Measurements from ENCODE around the gene HSP90AA1. TPM values are rescaled to one million over a fixed set of nuclear protein-coding genes. Genes with fewer than 3 reads are reported as not detected.

Gene HSP90AA1
- total RNA-seq, 1 experiment from 2014 or later, result 671 TPM

- DNase-seq (no peak), ATAC-seq (no peak)
- TF ChIP-seq EZH2phosphoT487 (IDR thresholded peaks at IDR 0.05; ENCODE audit: borderline replicate concordance, low read length), result no peak
- no peak for TF ChIP-seq EZH2 (IDR thresholded peaks at IDR 0.05; ENCODE audit: low read length, unreplicated experiment)
- TF ChIP-seq, protein P1, sequence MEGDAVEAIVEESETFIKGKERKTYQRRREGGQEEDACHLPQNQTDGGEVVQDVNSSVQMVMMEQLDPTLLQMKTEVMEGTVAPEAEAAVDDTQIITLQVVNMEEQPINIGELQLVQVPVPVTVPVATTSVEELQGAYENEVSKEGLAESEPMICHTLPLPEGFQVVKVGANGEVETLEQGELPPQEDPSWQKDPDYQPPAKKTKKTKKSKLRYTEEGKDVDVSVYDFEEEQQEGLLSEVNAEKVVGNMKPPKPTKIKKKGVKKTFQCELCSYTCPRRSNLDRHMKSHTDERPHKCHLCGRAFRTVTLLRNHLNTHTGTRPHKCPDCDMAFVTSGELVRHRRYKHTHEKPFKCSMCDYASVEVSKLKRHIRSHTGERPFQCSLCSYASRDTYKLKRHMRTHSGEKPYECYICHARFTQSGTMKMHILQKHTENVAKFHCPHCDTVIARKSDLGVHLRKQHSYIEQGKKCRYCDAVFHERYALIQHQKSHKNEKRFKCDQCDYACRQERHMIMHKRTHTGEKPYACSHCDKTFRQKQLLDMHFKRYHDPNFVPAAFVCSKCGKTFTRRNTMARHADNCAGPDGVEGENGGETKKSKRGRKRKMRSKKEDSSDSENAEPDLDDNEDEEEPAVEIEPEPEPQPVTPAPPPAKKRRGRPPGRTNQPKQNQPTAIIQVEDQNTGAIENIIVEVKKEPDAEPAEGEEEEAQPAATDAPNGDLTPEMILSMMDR (conservative IDR thresholded peaks at IDR 0.05; ENCODE audit: low read depth, low read length), result no peak
- Histone ChIP-seq H3K4me1 (ENCODE audit: insufficient read depth, low read length) (peaks cover 17% of the 10 kb centered on the region), H3K27ac (ENCODE audit: low read length) (peak overlapping the region; percentile 79; the same call in 1 of the 2 replicates), H3K9me3 (ENCODE audit: low read length) (no peaks in the 10 kb centered on the region), H3K4me2 (ENCODE audit: low read length) (peak overlapping the region; percentile 81), H3K79me2 (ENCODE audit: low read length) (peaks cover 44% of the 10 kb centered on the region), H3K9ac (ENCODE audit: low read length) (peak overlapping the region; percentile 91), H2AFZ (ENCODE audit: low read length) (peak overlapping the region; percentile 66; the same call in 1 of the 2 replicates), H3K4me3 (ENCODE audit: low read length) (peak overlapping the region; percentile 82), H3K36me3 (ENCODE audit: low read depth, low read length) (peaks cover 31% of the 10 kb centered on the region), H3K27me3 (ENCODE audit: low read length) (no peaks in the 10 kb centered on the region), H4K20me1 (ENCODE audit: low read length) (peaks cover 31% of the 10 kb centered on the region), H3K9me2 (replicated peaks; ENCODE audit: low read length) (no peaks in the 10 kb centered on the region), H3F3A (ENCODE audit: low read length, unreplicated experiment) (peaks cover 6% of the 10 kb centered on the region)
- no TSS peak for BruUV-seq (replicated peaks)
- POLR2A ChIA-PET (ENCODE audit: unreplicated experiment), result interaction anchor here (0.5 to 0.6 kb wide), 3 partner anchors 15 to 123 kb away, joined by 3 to 12 read pairs (median 10); no protein-coding TSS in a partner anchor
- intact Hi-C loops (cut with micrococcal nuclease), result no loop called here
- CTCF ChIA-PET, result interaction anchor here (0.6 to 0.7 kb wide), 2 partner anchors 26 to 409 kb away, joined by 3 to 11 read pairs; no protein-coding TSS in a partner anchor
Observed at GRCh38 chr14:102088012-102088792, 1.4 kb upstream of the HSP90AA1 start.

DNA sequence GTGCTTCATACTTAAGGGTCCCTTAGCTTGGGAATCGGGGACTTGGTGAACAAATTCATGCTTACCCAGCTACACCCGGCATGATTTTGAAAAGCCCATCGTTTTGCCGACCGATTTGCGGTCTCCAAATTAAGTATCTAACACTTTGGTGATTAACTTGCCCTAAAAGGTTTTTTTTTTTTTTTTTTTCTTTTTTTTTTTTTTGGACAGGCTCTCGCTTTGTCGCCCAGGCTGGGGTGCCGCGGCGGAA, 843 bp upstream of the HSP90AA1 start:
- intact Hi-C loops (cut with micrococcal nuclease), result loop anchor here (1.0 kb wide), 1 partner anchor 24 kb away; no protein-coding TSS in a partner anchor
- Histone ChIP-seq H3K9ac (ENCODE audit: low read length) (peak overlapping the region; percentile 91), H3K4me2 (ENCODE audit: low read length) (peak overlapping the region; percentile 81), H3K4me3 (ENCODE audit: low read length) (peak overlapping the region; percentile 82), H4K20me1 (ENCODE audit: low read length) (peaks cover 37% of the 10 kb centered on the region), H3K9me2 (replicated peaks; ENCODE audit: low read length) (no peaks in the 10 kb centered on the region), H3K27me3 (ENCODE audit: low read length) (no peaks in the 10 kb centered on the region), H2AFZ (ENCODE audit: low read length) (peak overlapping the region; percentile 66), H3K27ac (ENCODE audit: low read length) (peak overlapping the region; percentile 79), H3K36me3 (ENCODE audit: low read depth, low read length) (peaks cover 36% of the 10 kb centered on the region), H3K79me2 (ENCODE audit: low read length) (peaks cover 49% of the 10 kb centered on the region), H3K4me1 (ENCODE audit: insufficient read depth, low read length) (peaks cover 23% of the 10 kb centered on the region), H3F3A (ENCODE audit: low read length, unreplicated experiment) (peaks cover 6% of the 10 kb centered on the region), H3K9me3 (ENCODE audit: low read length) (no peaks in the 10 kb centered on the region)
- TSS peak; percentile 59 for BruUV-seq (replicated peaks)
- ATAC-seq (no peak), DNase-seq (no peak)
- POLR2A ChIA-PET (ENCODE audit: unreplicated experiment), result interaction anchor here (0.5 to 0.6 kb wide), 2 partner anchors 24 to 122 kb away, joined by 10 to 12 read pairs; no protein-coding TSS in a partner anchor
- CTCF ChIA-PET, result interaction anchor here (0.6 to 0.7 kb wide), 2 partner anchors 25 to 410 kb away, joined by 3 to 11 read pairs; no protein-coding TSS in a partner anchor
- TF ChIP-seq, protein P1 (conservative IDR thresholded peaks at IDR 0.05; ENCODE audit: low read depth, low read length), result no peak
- TF ChIP-seq EZH2 (IDR thresholded peaks at IDR 0.05; ENCODE audit: low read length, unreplicated experiment) (no peak), EZH2phosphoT487 (IDR thresholded peaks at IDR 0.05; ENCODE audit: borderline replicate concordance, low read length) (no peak)

- Histone ChIP-seq H3K27ac (ENCODE audit: low read length) (peak overlapping the region; percentile 71), H3K79me2 (ENCODE audit: low read length) (peaks cover 60% of the 10 kb centered on the region), H3K9ac (ENCODE audit: low read length) (peak overlapping the region; percentile 91), H3K36me3 (ENCODE audit: low read depth, low read length) (peaks cover 47% of the 10 kb centered on the region), H3K27me3 (ENCODE audit: low read length) (no peaks in the 10 kb centered on the region), H3K4me1 (ENCODE audit: insufficient read depth, low read length) (peaks cover 33% of the 10 kb centered on the region), H3K9me3 (ENCODE audit: low read length) (no peaks in the 10 kb centered on the region), H3F3A (ENCODE audit: low read length, unreplicated experiment) (peaks cover 9% of the 10 kb centered on the region), H3K4me3 (ENCODE audit: low read length) (peak overlapping the region; percentile 86), H3K9me2 (replicated peaks; ENCODE audit: low read length) (no peaks in the 10 kb centered on the region), H2AFZ (ENCODE audit: low read length) (no peak overlapping the region), H3K4me2 (ENCODE audit: low read length) (peak overlapping the region; percentile 70), H4K20me1 (ENCODE audit: low read length) (peaks cover 47% of the 10 kb centered on the region)
- BruUV-seq (replicated peaks), result no TSS peak
- DNase-seq (no peak), ATAC-seq (no peak)
- TF ChIP-seq EZH2phosphoT487 (IDR thresholded peaks at IDR 0.05; ENCODE audit: borderline replicate concordance, low read length) (no peak), EZH2 (IDR thresholded peaks at IDR 0.05; ENCODE audit: low read length, unreplicated experiment) (no peak)
- TF ChIP-seq, protein P1 (conservative IDR thresholded peaks at IDR 0.05; ENCODE audit: low read depth, low read length), result no peak
- ChIA-PET POLR2A (ENCODE audit: unreplicated experiment) (no interaction called here), CTCF (no interaction called here)
- intact Hi-C loops (cut with micrococcal nuclease), result no loop called here
Observed at GRCh38 chr14:102086709-102086971, 204 bp downstream of the HSP90AA1 start.
